ENCODE measurements around the gene LY9. TPM values are rescaled to one million over a fixed set of nuclear protein-coding genes. Genes with fewer than 3 reads are reported as not detected.

LY9 gene
- total RNA-seq, 1 experiment from 2014 or later: 6.9 TPM

- Histone ChIP-seq H3K27ac (no peak overlapping the region), H3K4me3 (no peak overlapping the region), H3K9me3 (ENCODE audit: insufficient read depth, low read depth) (no peaks in the 10 kb centered on the region), H3K4me2 (no peak overlapping the region), H3K9me2 (ENCODE audit: insufficient read depth) (no peaks in the 10 kb centered on the region), H3F3A (ENCODE audit: insufficient read depth, low read depth) (peaks cover 4% of the 10 kb centered on the region; the same call in 1 of the 2 replicates), H4K20me1 (ENCODE audit: insufficient read depth) (no peaks in the 10 kb centered on the region), H2AFZ (no peak overlapping the region), H3K79me2 (ENCODE audit: low read depth) (no peaks in the 10 kb centered on the region), H3K36me3 (ENCODE audit: low read depth) (no peaks in the 10 kb centered on the region), H3K4me1 (replicated peaks; ENCODE audit: insufficient read depth) (peaks cover 4% of the 10 kb centered on the region; the same call in 1 of the 2 replicates), H3K27me3 (ENCODE audit: insufficient read depth, low read depth) (no peaks in the 10 kb centered on the region)
- TF ChIP-seq EZH2 (IDR thresholded peaks at IDR 0.05; ENCODE audit: low read depth) (no peak), CTCF (conservative IDR thresholded peaks at IDR 0.05) (no peak)
- CTCF ChIA-PET: no interaction called here
- POLR2A ChIA-PET (ENCODE audit: unreplicated experiment): no interaction called here
- DNase-seq: no peak
- BruUV-seq (replicated peaks): no TSS peak
- intact Hi-C loops (cut with micrococcal nuclease; ENCODE audit: unreplicated experiment): loop anchor here (5.0 kb wide), 1 partner anchor 157 kb away; no protein-coding TSS in a partner anchor
Observed at GRCh38 chr1:160838888-160839287, 42.9 kb downstream of the LY9 start.

GRCh38 chr1:160839746-160840145 is 43.8 kb downstream of the LY9 start:
- Histone ChIP-seq H4K20me1 (ENCODE audit: insufficient read depth) (no peaks in the 10 kb centered on the region), H3K4me3 (no peak overlapping the region), H3K27me3 (ENCODE audit: insufficient read depth, low read depth) (no peaks in the 10 kb centered on the region), H3K4me1 (replicated peaks; ENCODE audit: insufficient read depth) (peaks cover 4% of the 10 kb centered on the region; the same call in 1 of the 2 replicates), H3F3A (ENCODE audit: insufficient read depth, low read depth) (peaks cover 4% of the 10 kb centered on the region; the same call in 1 of the 2 replicates), H3K4me2 (no peak overlapping the region), H3K36me3 (ENCODE audit: low read depth) (no peaks in the 10 kb centered on the region), H3K79me2 (ENCODE audit: low read depth) (no peaks in the 10 kb centered on the region), H3K27ac (no peak overlapping the region), H3K9me2 (ENCODE audit: insufficient read depth) (no peaks in the 10 kb centered on the region), H3K9me3 (ENCODE audit: insufficient read depth, low read depth) (no peaks in the 10 kb centered on the region), H2AFZ (no peak overlapping the region)
- CTCF ChIA-PET: no interaction called here
- intact Hi-C loops (cut with micrococcal nuclease; ENCODE audit: unreplicated experiment): loop anchor here (5.0 kb wide), 1 partner anchor 157 kb away; no protein-coding TSS in a partner anchor
- DNase-seq: no peak
- no peak for TF ChIP-seq CTCF (conservative IDR thresholded peaks at IDR 0.05)
- no peak for TF ChIP-seq EZH2 (IDR thresholded peaks at IDR 0.05; ENCODE audit: low read depth)
- POLR2A ChIA-PET (ENCODE audit: unreplicated experiment): no interaction called here
- no TSS peak for BruUV-seq (replicated peaks)

- H3K9me2 ChIP-seq (ENCODE audit: insufficient read depth): no peaks in the 10 kb centered on the region
- DNase-seq: no peak
- peaks cover 4% of the 10 kb centered on the region; the same call in 1 of the 2 replicates for H3F3A ChIP-seq (ENCODE audit: insufficient read depth, low read depth)
- ChIA-PET CTCF (no interaction called here), POLR2A (ENCODE audit: unreplicated experiment) (no interaction called here)
- peaks cover 8% of the 10 kb centered on the region; the same call in 1 of the 2 replicates for H3K9me3 ChIP-seq (ENCODE audit: insufficient read depth, low read depth)
- H3K27ac ChIP-seq: no peak overlapping the region
- no peak overlapping the region for H2AFZ ChIP-seq
- no peaks in the 10 kb centered on the region for H3K79me2 ChIP-seq (ENCODE audit: low read depth)
- intact Hi-C loops (cut with micrococcal nuclease; ENCODE audit: unreplicated experiment): no loop called here
- no peak overlapping the region for H3K4me3 ChIP-seq
- no peak for TF ChIP-seq CTCF (conservative IDR thresholded peaks at IDR 0.05)
- TF ChIP-seq EZH2 (IDR thresholded peaks at IDR 0.05; ENCODE audit: low read depth): no peak
- H4K20me1 ChIP-seq (ENCODE audit: insufficient read depth): no peaks in the 10 kb centered on the region
- H3K4me2 ChIP-seq: no peak overlapping the region
- peaks cover 4% of the 10 kb centered on the region; the same call in 1 of the 2 replicates for H3K4me1 ChIP-seq (replicated peaks; ENCODE audit: insufficient read depth)
- no peaks in the 10 kb centered on the region for H3K27me3 ChIP-seq (ENCODE audit: insufficient read depth, low read depth)
- no peaks in the 10 kb centered on the region for H3K36me3 ChIP-seq (ENCODE audit: low read depth)
- BruUV-seq (replicated peaks): no TSS peak
Observed at GRCh38 chr1:160841079-160841478, 45.1 kb downstream of the LY9 start.
